ENCODE data around the gene NDUFS6. TPM values are rescaled to one million over a fixed set of nuclear protein-coding genes. Genes with fewer than 3 reads are reported as not detected.

NDUFS6 gene
- total RNA-seq, 1 donor from 2014 or later = 31.0 TPM

- peaks cover 6% of the 10 kb centered on the region for H3K4me1 Mint-ChIP-seq (ENCODE audit: unreplicated experiment)
- H3K9me3 Mint-ChIP-seq (ENCODE audit: unreplicated experiment) = no peaks in the 10 kb centered on the region
- no peak overlapping the region for H3K27ac Mint-ChIP-seq (ENCODE audit: unreplicated experiment)
- DNase-seq (ENCODE audit: low spot score) = no peak
- peaks cover 2% of the 10 kb centered on the region for H3K27me3 Mint-ChIP-seq (ENCODE audit: unreplicated experiment)
- H3K36me3 Mint-ChIP-seq (ENCODE audit: low read depth, unreplicated experiment) = no peaks in the 10 kb centered on the region
- no peak for TF ChIP-seq CTCF (IDR thresholded peaks at IDR 0.05; ENCODE audit: unreplicated experiment)
- no peak overlapping the region for H3K4me3 Mint-ChIP-seq (ENCODE audit: unreplicated experiment)
Measured at GRCh38 chr5:1785062-1785461, 16.1 kb upstream of the NDUFS6 start.

GRCh38 chr5:1785984-1786383 is 15.2 kb upstream of the NDUFS6 start:
- H3K27ac Mint-ChIP-seq (ENCODE audit: unreplicated experiment) = no peak overlapping the region
- no peak for DNase-seq (ENCODE audit: low spot score)
- no peak for TF ChIP-seq CTCF (IDR thresholded peaks at IDR 0.05; ENCODE audit: unreplicated experiment)

GRCh38 chr5:1786621-1787471 is 14.4 kb upstream of the NDUFS6 start:
- no peaks in the 10 kb centered on the region for H3K9me3 Mint-ChIP-seq (ENCODE audit: unreplicated experiment)
- no peak overlapping the region for H3K27ac Mint-ChIP-seq (ENCODE audit: unreplicated experiment)

More at GRCh38 chr5:1785984-1786383, 15.2 kb upstream of the NDUFS6 start:
- Mint-ChIP-seq H3K4me3 (ENCODE audit: unreplicated experiment) (no peak overlapping the region), H3K36me3 (ENCODE audit: low read depth, unreplicated experiment) (no peaks in the 10 kb centered on the region), H3K4me1 (ENCODE audit: unreplicated experiment) (peaks cover 13% of the 10 kb centered on the region), H3K27me3 (ENCODE audit: unreplicated experiment) (peaks cover 2% of the 10 kb centered on the region), H3K9me3 (ENCODE audit: unreplicated experiment) (no peaks in the 10 kb centered on the region)

GRCh38 chr5:1787472-1788047 is 13.6 kb upstream of the NDUFS6 start:
- Mint-ChIP-seq H3K4me1 (ENCODE audit: unreplicated experiment) (peaks cover 14% of the 10 kb centered on the region), H3K27ac (ENCODE audit: unreplicated experiment) (no peak overlapping the region), H3K36me3 (ENCODE audit: low read depth, unreplicated experiment) (no peaks in the 10 kb centered on the region), H3K4me3 (ENCODE audit: unreplicated experiment) (no peak overlapping the region), H3K9me3 (ENCODE audit: unreplicated experiment) (no peaks in the 10 kb centered on the region), H3K27me3 (ENCODE audit: unreplicated experiment) (no peaks in the 10 kb centered on the region)
- TF ChIP-seq CTCF (IDR thresholded peaks at IDR 0.05; ENCODE audit: unreplicated experiment) = no peak
- no peak for DNase-seq (ENCODE audit: low spot score)

More at GRCh38 chr5:1786621-1787471, 14.4 kb upstream of the NDUFS6 start:
- TF ChIP-seq CTCF (IDR thresholded peaks at IDR 0.05; ENCODE audit: unreplicated experiment) = no peak
- Mint-ChIP-seq H3K27me3 (ENCODE audit: unreplicated experiment) (no peaks in the 10 kb centered on the region), H3K4me1 (ENCODE audit: unreplicated experiment) (peaks cover 13% of the 10 kb centered on the region), H3K4me3 (ENCODE audit: unreplicated experiment) (no peak overlapping the region), H3K36me3 (ENCODE audit: low read depth, unreplicated experiment) (no peaks in the 10 kb centered on the region)
- no peak for DNase-seq (ENCODE audit: low spot score)

- Mint-ChIP-seq H3K9me3 (ENCODE audit: unreplicated experiment) (no peaks in the 10 kb centered on the region), H3K4me1 (ENCODE audit: unreplicated experiment) (peaks cover 20% of the 10 kb centered on the region), H3K36me3 (ENCODE audit: low read depth, unreplicated experiment) (peaks cover 4% of the 10 kb centered on the region), H3K27me3 (ENCODE audit: unreplicated experiment) (no peaks in the 10 kb centered on the region), H3K4me3 (ENCODE audit: unreplicated experiment) (no peak overlapping the region), H3K27ac (ENCODE audit: unreplicated experiment) (no peak overlapping the region)
- DNase-seq (ENCODE audit: low spot score) = no peak
- TF ChIP-seq CTCF (IDR thresholded peaks at IDR 0.05; ENCODE audit: unreplicated experiment) = no peak
Measured at GRCh38 chr5:1788200-1788599, 13.0 kb upstream of the NDUFS6 start.

Measured in endothelial cell (in vitro differentiated cells).